ENCODE data around the gene ABCA4.

ABCA4 gene

DNA sequence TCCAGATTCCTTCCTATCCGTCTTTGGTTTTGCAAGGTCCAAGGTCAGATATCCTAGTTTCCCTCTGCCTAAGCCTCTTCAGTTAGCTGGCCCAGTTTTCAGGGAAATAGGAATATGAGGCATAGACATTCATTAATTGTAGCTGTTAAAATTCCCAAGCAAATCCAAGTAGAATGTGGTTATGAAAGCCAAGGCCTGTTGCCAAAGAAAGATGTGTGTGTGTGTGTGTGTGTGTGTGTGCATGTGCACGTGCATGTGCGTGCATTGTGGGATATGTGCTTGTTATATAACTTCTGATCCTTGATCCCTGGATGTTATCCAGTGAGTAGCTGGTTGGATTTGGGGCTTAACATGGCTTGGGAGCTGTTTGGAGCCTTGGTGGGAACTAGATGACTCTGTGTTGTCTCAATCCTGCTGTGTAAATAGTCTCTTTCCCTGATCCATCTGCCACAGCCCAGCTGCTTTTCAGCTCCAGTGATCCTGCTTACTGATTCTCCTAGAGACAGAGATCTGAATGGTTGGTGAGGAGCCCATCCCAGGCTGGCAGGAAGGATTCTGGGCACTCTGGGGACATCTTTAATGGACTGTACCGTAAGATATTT lies 141.1 kb downstream of the ABCA4 start:
- no peak overlapping the region for H2AK5ac ChIP-seq (ENCODE audit: low read depth, low read length)
- no peak overlapping the region for H4K91ac ChIP-seq (ENCODE audit: low read depth, low read length, poor library complexity)
- DNase-seq (ENCODE audit: low spot score), result no peak
- H3K4me1 ChIP-seq (ENCODE audit: control insufficient read depth in 2 of 2, insufficient read depth in 1 of 2, low read depth in 1 of 2, low read length in 2 of 2), result peaks cover 0 to 3% of the 10 kb centered on the region in 2 donors
- no peak overlapping the region for H3K9ac ChIP-seq (ENCODE audit: low read depth, low read length, poor library complexity)
- no peak overlapping the region for H3K4me2 ChIP-seq (ENCODE audit: insufficient read depth, low read length, poor library complexity, severe bottlenecking)
- H2AFZ ChIP-seq (ENCODE audit: low read length), result no peak overlapping the region
- WGBS, 2 donors (ENCODE audit: extremely low coverage in 2 of 2, insufficient read length in 2 of 2, insufficient replicate concordance in 1 of 2), result no CpG with 5 or more reads among the region's 4 CpGs
- peaks cover 0 to 5% (median 0%) of the 10 kb centered on the region in 3 experiments for H3K27me3 ChIP-seq (ENCODE audit: control insufficient read depth in 3 of 3, insufficient read depth in 3 of 3, low read depth in 1 of 3, low read length in 3 of 3)
- no peak overlapping the region for H2BK15ac ChIP-seq (ENCODE audit: low read length)
- H3K9me3 ChIP-seq (replicated peaks in 1 of 2; ENCODE audit: control insufficient read depth in 2 of 2, insufficient read depth in 1 of 2, low read depth in 1 of 2, low read length in 2 of 2), result no peaks in the 10 kb centered on the region
- no peak overlapping the region for H3K14ac ChIP-seq (ENCODE audit: low read length)
- H4K8ac ChIP-seq (ENCODE audit: low read depth, low read length), result no peak overlapping the region
- H3K27ac ChIP-seq (replicated peaks; ENCODE audit: low read length), result no peak overlapping the region
- no peaks in the 10 kb centered on the region for H3K79me1 ChIP-seq (ENCODE audit: low read depth, low read length)
- no peak overlapping the region for H2BK12ac ChIP-seq (ENCODE audit: low read length)
- no peak overlapping the region for H3K18ac ChIP-seq (ENCODE audit: low read length)
- H2BK120ac ChIP-seq (ENCODE audit: low read depth, low read length), result no peak overlapping the region
- H3K36me3 ChIP-seq (replicated peaks in 1 of 2; ENCODE audit: control insufficient read depth in 2 of 2, insufficient read depth in 2 of 2, low read length in 2 of 2), result no peaks in the 10 kb centered on the region
- H2BK5ac ChIP-seq (ENCODE audit: low read length), result no peak overlapping the region
- H3K4ac ChIP-seq (ENCODE audit: low read length), result no peak overlapping the region
- H3K4me3 ChIP-seq (ENCODE audit: low read length in 2 of 2), result no peak overlapping the region
- no peak overlapping the region for H3K23ac ChIP-seq (ENCODE audit: low read depth, low read length, poor library complexity)

DNA sequence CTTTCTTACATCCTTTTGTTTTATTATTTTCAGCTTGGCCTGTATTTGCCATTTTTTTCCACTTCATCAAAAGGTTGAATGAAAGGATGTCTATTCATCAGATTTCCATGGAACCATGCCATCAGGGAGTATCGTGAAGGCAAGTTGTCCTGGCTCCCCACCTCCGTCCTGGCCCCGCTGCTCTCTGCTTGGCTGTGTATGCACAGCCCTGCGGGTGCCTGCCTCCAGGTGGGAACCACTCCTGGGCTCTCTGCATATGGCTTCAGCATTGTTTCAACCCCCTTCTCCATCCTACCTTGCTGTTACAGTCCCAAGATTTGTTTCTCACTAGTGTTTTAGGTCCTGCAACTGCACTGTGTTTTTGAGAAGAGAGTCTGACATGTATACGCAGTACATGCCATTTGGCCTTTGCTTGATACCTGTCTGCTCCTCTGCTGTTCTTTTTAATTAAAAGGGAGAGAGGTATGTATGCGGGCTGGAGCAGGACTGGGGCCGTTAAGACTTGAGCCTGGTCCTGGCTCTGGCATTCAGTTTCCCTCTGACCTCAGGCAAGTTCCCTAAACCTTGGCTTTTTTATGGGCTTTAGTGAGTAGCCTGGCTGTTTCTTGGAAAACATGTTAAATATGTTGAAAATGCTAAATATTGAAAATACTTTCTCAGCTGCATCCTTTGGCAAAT lies 141.8 kb downstream of the ABCA4 start:
- Histone ChIP-seq H3K79me1 (ENCODE audit: low read depth, low read length) (no peaks in the 10 kb centered on the region), H4K8ac (ENCODE audit: low read depth, low read length) (no peak overlapping the region), H3K23ac (ENCODE audit: low read depth, low read length, poor library complexity) (no peak overlapping the region), H3K9me3 (replicated peaks in 1 of 2; ENCODE audit: control insufficient read depth in 2 of 2, insufficient read depth in 1 of 2, low read depth in 1 of 2, low read length in 2 of 2) (no peaks in the 10 kb centered on the region), H3K4ac (ENCODE audit: low read length) (no peak overlapping the region), H3K4me1 (ENCODE audit: control insufficient read depth in 2 of 2, insufficient read depth in 1 of 2, low read depth in 1 of 2, low read length in 2 of 2) (peaks cover 0 to 3% of the 10 kb centered on the region in 2 donors), H2BK15ac (ENCODE audit: low read length) (no peak overlapping the region), H3K9ac (ENCODE audit: low read depth, low read length, poor library complexity) (no peak overlapping the region), H2AK5ac (ENCODE audit: low read depth, low read length) (no peak overlapping the region), H3K4me2 (ENCODE audit: insufficient read depth, low read length, poor library complexity, severe bottlenecking) (no peak overlapping the region), H3K27ac (replicated peaks; ENCODE audit: low read length) (no peak overlapping the region), H3K27me3 (ENCODE audit: control insufficient read depth in 3 of 3, insufficient read depth in 3 of 3, low read depth in 1 of 3, low read length in 3 of 3) (peaks cover 0 to 5% (median 0%) of the 10 kb centered on the region in 3 experiments), H2BK120ac (ENCODE audit: low read depth, low read length) (no peak overlapping the region), H2BK12ac (ENCODE audit: low read length) (no peak overlapping the region), H3K14ac (ENCODE audit: low read length) (no peak overlapping the region), H4K91ac (ENCODE audit: low read depth, low read length, poor library complexity) (no peak overlapping the region), H3K18ac (ENCODE audit: low read length) (no peak overlapping the region), H2BK5ac (ENCODE audit: low read length) (no peak overlapping the region), H3K36me3 (replicated peaks in 1 of 2; ENCODE audit: control insufficient read depth in 2 of 2, insufficient read depth in 2 of 2, low read length in 2 of 2) (no peaks in the 10 kb centered on the region), H3K4me3 (ENCODE audit: low read length in 2 of 2) (no peak overlapping the region), H2AFZ (ENCODE audit: low read length) (no peak overlapping the region)
- no peak for DNase-seq (ENCODE audit: low spot score)
- no CpG with 5 or more reads among the region's 7 CpGs for whole genome bisulfite sequencing, 2 donors (ENCODE audit: extremely low coverage in 2 of 2, insufficient read length in 2 of 2, insufficient replicate concordance in 1 of 2)

DNA sequence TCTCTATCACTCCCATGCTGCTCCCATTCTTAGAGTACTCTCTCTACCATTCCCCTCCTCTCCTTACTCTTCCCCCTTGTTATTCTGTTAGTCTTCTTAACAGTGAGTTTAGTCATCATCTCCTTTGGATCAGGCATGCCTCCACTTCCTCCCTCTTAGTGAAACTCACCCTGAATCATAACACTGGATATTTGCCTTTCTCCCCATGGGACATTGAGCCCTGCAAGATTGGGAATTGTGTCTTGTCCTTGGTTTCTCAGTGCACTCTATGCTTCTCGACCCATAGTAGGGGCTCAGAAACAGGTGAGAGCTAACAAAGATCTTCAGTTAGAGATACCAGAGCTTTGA lies 143.4 kb downstream of the ABCA4 start:
- no peak overlapping the region for H3K4ac ChIP-seq (ENCODE audit: low read length)
- H3K4me3 ChIP-seq (ENCODE audit: low read length in 2 of 2), result no peak overlapping the region
- H3K23ac ChIP-seq (ENCODE audit: low read depth, low read length, poor library complexity), result no peak overlapping the region
- no peak overlapping the region for H4K91ac ChIP-seq (ENCODE audit: low read depth, low read length, poor library complexity)
- H2BK15ac ChIP-seq (ENCODE audit: low read length), result no peak overlapping the region
- H3K36me3 ChIP-seq (replicated peaks in 1 of 2; ENCODE audit: control insufficient read depth in 2 of 2, insufficient read depth in 2 of 2, low read length in 2 of 2), result no peaks in the 10 kb centered on the region
- DNase-seq (ENCODE audit: low spot score), result no peak
- no peak overlapping the region for H3K27ac ChIP-seq (replicated peaks; ENCODE audit: low read length)
- no peak overlapping the region for H2AK5ac ChIP-seq (ENCODE audit: low read depth, low read length)
- no peak overlapping the region for H3K9ac ChIP-seq (ENCODE audit: low read depth, low read length, poor library complexity)
- no peak overlapping the region for H2BK5ac ChIP-seq (ENCODE audit: low read length)
- peaks cover 0 to 5% (median 0%) of the 10 kb centered on the region in 3 experiments for H3K27me3 ChIP-seq (ENCODE audit: control insufficient read depth in 3 of 3, insufficient read depth in 3 of 3, low read depth in 1 of 3, low read length in 3 of 3)
- no peak overlapping the region for H3K4me2 ChIP-seq (ENCODE audit: insufficient read depth, low read length, poor library complexity, severe bottlenecking)
- no peaks in the 10 kb centered on the region for H3K79me1 ChIP-seq (ENCODE audit: low read depth, low read length)
- H3K9me3 ChIP-seq (replicated peaks in 1 of 2; ENCODE audit: control insufficient read depth in 2 of 2, insufficient read depth in 1 of 2, low read depth in 1 of 2, low read length in 2 of 2), result no peaks in the 10 kb centered on the region
- no peak overlapping the region for H3K18ac ChIP-seq (ENCODE audit: low read length)
- H2BK120ac ChIP-seq (ENCODE audit: low read depth, low read length), result no peak overlapping the region
- no peak overlapping the region for H2BK12ac ChIP-seq (ENCODE audit: low read length)
- peaks cover 0 to 3% of the 10 kb centered on the region in 2 donors for H3K4me1 ChIP-seq (ENCODE audit: control insufficient read depth in 2 of 2, insufficient read depth in 1 of 2, low read depth in 1 of 2, low read length in 2 of 2)
- H4K8ac ChIP-seq (ENCODE audit: low read depth, low read length), result no peak overlapping the region
- WGBS, 2 donors (ENCODE audit: extremely low coverage in 2 of 2, insufficient read length in 2 of 2, insufficient replicate concordance in 1 of 2), result no CpG with 5 or more reads among the region's 1 CpG
- H2AFZ ChIP-seq (ENCODE audit: low read length), result no peak overlapping the region
- no peak overlapping the region for H3K14ac ChIP-seq (ENCODE audit: low read length)

DNA sequence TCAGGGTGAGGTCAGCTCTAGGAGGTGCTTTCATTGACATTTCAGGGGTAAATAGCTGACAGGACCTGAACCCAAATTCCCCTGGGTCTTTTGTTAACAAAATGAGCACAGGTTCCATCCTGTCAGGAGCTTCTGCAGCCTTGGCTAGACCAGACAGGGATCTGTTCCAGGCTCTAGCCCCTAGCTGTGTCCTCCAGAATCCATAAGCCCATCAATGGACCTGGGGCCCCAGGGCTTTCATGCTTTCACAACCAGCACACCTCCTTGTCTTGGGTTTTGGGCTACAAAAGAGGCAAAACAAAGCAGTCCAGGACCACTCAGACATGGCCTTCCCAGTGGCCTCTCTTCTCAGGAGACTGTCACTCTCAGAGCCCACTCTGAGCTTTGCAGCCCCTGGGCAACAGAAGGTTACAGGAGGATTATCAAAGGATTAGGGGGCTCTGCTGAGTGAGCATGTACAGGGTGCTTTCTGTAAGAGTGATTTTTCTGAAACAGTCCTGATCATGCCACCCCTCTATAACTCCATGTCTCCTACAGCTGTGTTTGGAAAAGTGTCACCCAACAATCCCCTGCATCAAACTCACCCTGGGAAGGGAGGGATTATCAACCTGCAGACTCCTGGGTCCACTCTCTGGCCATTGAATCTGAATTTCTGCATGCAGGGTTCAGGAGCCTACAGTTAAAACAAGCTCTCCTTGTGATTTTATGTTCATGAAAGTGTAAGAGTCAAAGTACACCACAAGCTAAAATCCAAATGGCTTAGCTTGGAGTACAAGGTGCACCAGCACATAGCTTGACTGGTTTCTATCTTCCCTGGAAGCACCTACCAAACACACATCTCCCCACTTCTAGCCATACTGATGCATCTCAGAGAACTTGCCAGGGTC lies 144.0 kb downstream of the ABCA4 start:
- no peak overlapping the region for H3K27ac ChIP-seq (replicated peaks; ENCODE audit: low read length)
- no peak overlapping the region for H3K18ac ChIP-seq (ENCODE audit: low read length)
- no peak for DNase-seq (ENCODE audit: low spot score)
- H3K4me3 ChIP-seq (ENCODE audit: low read length in 2 of 2), result no peak overlapping the region
- no peak overlapping the region for H3K23ac ChIP-seq (ENCODE audit: low read depth, low read length, poor library complexity)
- H2BK120ac ChIP-seq (ENCODE audit: low read depth, low read length), result no peak overlapping the region
- H3K9ac ChIP-seq (ENCODE audit: low read depth, low read length, poor library complexity), result no peak overlapping the region
- H3K14ac ChIP-seq (ENCODE audit: low read length), result no peak overlapping the region
- H4K8ac ChIP-seq (ENCODE audit: low read depth, low read length), result no peak overlapping the region
- no peak overlapping the region for H2AFZ ChIP-seq (ENCODE audit: low read length)
- H3K27me3 ChIP-seq (ENCODE audit: control insufficient read depth in 3 of 3, insufficient read depth in 3 of 3, low read depth in 1 of 3, low read length in 3 of 3), result peaks cover 0 to 8% (median 0%) of the 10 kb centered on the region in 3 experiments
- peaks cover 0 to 3% of the 10 kb centered on the region in 2 donors for H3K4me1 ChIP-seq (ENCODE audit: control insufficient read depth in 2 of 2, insufficient read depth in 1 of 2, low read depth in 1 of 2, low read length in 2 of 2)
- no peaks in the 10 kb centered on the region for H3K36me3 ChIP-seq (replicated peaks in 1 of 2; ENCODE audit: control insufficient read depth in 2 of 2, insufficient read depth in 2 of 2, low read length in 2 of 2)
- no peak overlapping the region for H2BK12ac ChIP-seq (ENCODE audit: low read length)
- no peak overlapping the region for H3K4me2 ChIP-seq (ENCODE audit: insufficient read depth, low read length, poor library complexity, severe bottlenecking)
- no peak overlapping the region for H3K4ac ChIP-seq (ENCODE audit: low read length)
- no peak overlapping the region for H2BK5ac ChIP-seq (ENCODE audit: low read length)
- H2AK5ac ChIP-seq (ENCODE audit: low read depth, low read length), result no peak overlapping the region
- no peaks in the 10 kb centered on the region for H3K79me1 ChIP-seq (ENCODE audit: low read depth, low read length)
- no peak overlapping the region for H2BK15ac ChIP-seq (ENCODE audit: low read length)
- no peak overlapping the region for H4K91ac ChIP-seq (ENCODE audit: low read depth, low read length, poor library complexity)
- H3K9me3 ChIP-seq (replicated peaks in 1 of 2; ENCODE audit: control insufficient read depth in 2 of 2, insufficient read depth in 1 of 2, low read depth in 1 of 2, low read length in 2 of 2), result no peaks in the 10 kb centered on the region

All from neuronal stem cell (in vitro differentiated cells).